ENCODE results near the gene P2RY8.
"Not testable (repeated sequence)": the region's sequence is repeated elsewhere in the genome, so short reads cannot be mapped to it uniquely, and the experiment has no call there.

The P2RY8 gene

GRCh38 chrX:1545776-1546408 is 8.9 kb upstream of the P2RY8 start:
- DNase-seq (ENCODE audit: low read depth): no peak

DNA sequence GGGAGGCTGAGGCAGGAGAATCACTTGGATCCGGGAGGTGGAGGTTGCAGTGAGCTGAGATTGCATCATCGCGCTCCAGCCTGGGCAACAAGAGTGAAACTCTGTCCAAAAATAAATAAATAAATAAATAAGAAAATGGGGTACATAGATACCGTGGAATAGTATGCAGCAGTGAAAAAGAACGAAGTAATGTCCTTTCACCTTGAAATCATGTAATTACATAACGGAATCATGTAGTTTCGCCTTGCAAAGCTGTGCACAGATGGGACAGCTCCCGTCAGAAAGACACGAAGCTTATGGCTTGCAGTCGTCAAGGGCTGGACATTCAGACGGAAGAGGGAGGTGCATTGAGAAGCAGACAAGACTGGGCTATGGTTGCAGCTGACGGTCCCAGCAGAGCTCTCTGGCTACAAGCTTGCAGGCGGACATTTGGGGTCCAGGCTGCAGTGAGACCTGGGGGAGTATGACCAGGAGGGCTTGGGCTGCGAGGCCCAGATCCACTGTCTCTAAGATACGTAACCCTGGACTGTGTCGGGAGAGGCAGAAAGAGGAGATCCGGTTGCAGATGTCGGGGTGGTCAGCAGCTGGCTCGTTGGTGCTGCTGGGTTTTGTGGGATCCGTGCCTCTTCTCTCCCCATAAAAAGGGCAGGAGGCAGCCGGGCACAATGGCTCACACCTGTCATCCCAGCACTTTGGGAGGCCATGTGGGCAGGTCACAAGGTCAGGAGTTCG is 6.2 kb upstream of the P2RY8 start:
- DNase-seq (ENCODE audit: low read depth): no peak

GRCh38 chrX:1539146-1539545 is 2.2 kb upstream of the P2RY8 start:
- DNase-seq (ENCODE audit: low read depth): not testable (repeated sequence)

DNA sequence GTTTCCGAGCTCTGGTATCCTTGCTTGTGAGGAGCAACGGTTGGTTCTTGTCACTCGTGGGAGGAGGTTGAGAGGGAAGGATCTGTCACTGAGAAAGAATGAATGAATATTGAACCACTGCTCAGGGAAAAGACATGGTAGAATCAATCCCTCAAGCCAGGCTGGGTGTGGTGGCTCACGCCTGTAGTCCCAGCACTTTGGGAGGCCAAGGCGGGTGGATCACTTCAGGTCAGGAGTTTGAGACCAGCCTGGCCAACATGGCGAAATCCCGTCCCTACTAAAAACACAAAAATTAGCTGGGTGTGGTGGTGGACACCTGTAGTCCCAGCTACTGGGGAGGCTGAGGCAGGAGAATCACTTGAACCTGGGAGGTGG is 718 bp upstream of the P2RY8 start:
- not testable (repeated sequence) for DNase-seq (ENCODE audit: low read depth)

GRCh38 chrX:1536712-1537030 is 314 bp downstream of the P2RY8 start:
- no peak for DNase-seq (ENCODE audit: low read depth)

- DNase-seq (ENCODE audit: low read depth): no peak
Observed at GRCh38 chrX:1535241-1536041, 1.5 kb downstream of the P2RY8 start.

DNA sequence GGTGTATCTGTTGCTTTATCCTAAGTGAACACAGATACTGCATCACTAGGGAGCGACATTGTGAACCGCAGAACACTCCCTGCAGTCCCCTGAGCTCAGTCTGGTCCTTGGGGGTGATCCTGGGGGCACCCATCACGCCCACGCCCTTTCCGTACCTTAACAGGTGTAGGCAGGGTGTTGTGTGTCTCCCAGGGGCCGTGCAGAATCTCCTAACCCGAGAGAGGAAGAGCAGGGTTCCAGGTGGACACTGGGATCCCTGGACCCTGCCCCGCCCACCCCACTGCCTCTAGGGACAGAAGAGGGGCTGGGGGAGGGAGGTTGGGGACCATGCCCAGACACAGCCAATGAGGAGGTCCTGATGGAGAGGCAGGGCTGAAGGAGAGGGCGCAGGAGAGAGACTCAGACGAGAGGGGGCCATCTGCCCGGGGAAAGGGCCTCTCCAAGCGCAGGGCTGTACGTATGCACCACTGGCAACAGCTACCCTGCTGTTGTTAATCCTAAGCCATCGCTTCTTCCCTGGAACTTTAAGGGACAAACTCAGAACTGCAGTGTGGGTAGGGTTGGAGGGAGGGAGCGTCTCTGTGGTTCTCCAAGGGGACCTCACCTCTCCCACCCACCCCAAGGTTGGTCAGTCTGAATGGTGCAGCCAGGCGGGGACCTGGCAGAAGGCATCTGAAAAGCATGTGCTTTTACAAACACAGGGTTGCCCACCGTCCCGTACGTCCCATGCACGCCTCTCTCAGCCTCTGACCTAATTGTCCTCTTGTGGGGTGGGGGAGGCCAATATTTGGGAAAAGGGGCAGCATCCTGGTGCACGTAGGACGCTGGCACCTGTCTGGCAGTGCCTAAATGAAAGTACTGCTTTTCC is 2.5 kb downstream of the P2RY8 start:
- DNase-seq (ENCODE audit: low read depth): no peak

DNA sequence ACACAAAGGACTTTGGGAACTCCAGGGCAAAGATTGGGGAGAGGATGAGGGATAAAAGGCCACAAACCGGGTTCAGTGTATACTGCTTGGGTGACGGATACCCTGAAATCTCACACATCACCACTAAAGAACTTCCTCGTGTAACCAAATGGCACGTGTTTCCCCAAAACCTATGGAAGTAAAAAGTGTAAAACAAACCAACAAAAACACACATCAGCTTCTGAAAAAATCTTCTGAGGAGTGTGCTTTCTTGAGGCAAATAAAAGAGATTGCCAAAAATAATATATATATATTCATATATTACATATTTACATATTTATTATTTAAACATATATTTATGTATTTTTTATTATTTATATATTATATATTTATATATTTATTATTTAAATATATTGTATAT is 3.9 kb downstream of the P2RY8 start:
- no peak for DNase-seq (ENCODE audit: low read depth)

DNA sequence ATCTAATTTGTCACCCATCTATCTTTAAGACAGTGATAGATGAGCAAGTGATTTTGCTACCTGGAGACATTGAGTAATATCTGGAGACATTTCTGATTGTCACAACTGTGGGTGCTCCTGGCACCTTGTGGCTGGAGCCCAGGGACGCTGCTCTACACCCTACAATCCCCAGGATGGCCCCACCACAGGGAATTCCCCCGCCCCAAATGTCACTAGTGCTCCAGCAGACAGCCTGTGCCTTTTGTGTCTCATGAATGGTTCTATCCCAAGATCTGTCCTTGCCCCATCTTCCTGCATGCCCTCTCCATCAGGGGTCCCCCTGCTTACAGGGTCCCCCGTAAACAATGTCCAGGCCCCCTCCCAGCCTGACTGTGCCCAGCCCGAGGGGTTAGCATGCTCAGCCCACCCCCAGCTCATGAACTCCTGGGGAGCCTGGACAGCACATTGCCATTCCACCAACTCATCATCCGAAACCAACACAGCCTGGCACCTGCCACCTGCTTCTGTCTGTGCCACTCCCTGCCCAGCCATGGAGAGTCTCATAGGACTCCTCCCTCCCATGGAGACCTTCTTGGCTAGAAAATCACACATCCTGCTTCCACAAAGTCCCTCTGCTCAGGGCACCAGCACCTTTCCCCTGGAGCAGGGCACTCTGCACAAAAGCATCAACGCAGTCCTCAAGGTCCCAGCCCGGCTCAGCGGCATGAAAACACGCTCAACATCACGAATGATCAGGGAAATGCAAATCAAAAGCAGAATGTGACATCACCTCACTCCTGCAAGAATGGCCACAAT is 5.7 kb downstream of the P2RY8 start:
- no peak for DNase-seq (ENCODE audit: low read depth)

GRCh38 chrX:1529756-1530155 is 7.2 kb downstream of the P2RY8 start:
- no peak for DNase-seq (ENCODE audit: low read depth)

- DNase-seq (ENCODE audit: low read depth): no peak
Observed at GRCh38 chrX:1529328-1529727, 7.7 kb downstream of the P2RY8 start.

DNA sequence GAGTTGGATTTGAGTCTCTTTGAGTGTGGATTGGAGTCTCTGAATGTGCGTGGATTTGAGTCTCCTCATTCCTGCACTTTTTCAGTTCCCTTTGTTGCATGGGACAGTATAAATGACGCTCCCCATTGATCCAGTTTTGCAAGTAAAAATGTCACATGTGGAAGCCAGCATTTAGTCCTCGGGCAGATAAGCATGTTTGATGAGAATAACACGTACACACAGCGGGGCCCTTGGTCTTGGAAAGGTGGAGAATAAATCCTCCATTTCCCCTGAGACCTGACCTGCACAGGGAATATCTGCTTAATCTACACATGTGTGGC is 8.1 kb downstream of the P2RY8 start:
- DNase-seq (ENCODE audit: low read depth): no peak

GRCh38 chrX:1528186-1528883 is 8.7 kb downstream of the P2RY8 start:
- no peak for DNase-seq (ENCODE audit: low read depth)

- DNase-seq (ENCODE audit: low read depth): no peak
Observed at GRCh38 chrX:1527457-1527856, 9.5 kb downstream of the P2RY8 start.

DNA sequence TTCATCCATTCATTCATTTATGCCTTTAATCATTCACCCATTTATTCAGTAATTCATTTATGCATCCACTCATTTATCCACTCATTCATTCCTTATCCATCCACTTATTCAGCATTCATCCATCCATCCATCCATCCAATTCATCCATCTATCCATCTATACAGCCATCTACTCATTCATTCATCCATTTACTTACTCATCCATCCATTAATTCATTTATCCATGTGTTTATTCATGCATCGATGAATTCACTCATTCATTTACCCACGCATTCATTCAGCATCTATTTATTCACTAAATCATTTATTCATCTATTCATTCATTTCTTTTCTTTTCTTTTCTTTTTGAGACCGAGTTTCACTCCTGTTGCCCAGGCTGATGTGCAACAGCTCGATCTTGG is 10.4 kb downstream of the P2RY8 start:
- no peak for DNase-seq (ENCODE audit: low read depth)

DNA sequence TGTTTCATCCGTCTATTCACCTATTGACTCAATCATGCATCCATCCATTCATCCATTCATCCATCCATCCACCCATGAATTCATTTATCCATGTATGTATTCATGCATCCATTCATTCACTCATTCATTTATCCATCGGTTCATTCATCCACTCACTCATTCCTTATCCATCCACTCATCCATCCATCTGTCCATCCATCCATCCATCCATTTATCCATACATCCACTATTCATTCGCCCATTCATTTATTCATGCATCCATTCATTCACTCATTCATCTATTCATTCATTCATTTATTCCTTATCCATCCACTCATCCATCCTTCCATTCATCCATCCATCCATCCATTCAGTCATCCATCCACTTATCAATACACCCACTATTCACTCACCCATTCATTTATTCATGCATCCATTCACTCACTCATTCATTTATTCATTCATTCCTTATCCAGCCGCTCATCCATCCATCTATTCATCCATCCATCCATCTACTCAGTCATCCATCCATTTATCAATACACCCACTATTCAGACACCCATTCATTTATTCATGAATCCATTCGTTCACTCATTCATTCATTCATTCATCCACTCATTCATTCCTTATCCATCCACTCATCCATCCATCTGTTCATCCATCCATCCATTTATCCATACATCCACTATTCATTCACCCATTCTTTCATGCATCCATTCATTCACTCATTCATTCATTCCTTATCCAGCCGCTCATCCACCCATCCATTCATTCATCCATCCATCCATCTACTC is 11.2 kb downstream of the P2RY8 start:
- no peak for DNase-seq (ENCODE audit: low read depth)

DNA sequence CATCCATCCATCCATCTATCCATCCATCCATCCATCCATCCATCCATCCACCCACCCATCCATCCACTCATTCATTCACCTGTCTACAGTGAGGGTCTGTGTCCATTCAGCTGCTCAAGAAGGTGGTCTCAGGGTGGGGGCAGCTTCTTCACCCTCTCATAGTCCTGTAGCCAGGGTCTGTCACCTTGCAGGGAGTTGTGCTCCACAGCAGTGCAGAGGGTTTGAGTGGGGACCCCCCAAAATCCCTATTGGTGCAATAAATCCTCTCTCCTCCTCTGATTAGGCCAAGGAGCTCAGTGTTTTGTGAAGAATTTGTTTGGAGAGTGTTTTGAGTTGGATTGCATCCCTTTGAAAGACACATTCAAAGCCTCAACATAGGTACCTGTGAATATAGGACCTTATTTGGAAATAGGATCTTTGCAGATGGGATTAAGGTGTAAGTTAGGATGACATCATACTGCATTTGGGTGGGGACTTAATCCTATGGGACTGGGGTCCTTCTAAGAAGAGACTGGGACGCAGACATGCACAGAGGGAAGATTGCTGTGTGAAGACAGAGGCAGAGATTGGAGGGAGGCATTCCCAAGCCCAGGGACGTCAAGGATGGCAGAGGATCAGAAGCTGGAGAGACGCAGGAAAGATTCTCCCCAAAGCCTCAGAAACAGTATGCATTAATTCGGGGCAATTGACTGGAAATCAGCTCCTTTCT is 12.0 kb downstream of the P2RY8 start:
- no peak for DNase-seq (ENCODE audit: low read depth)

- not testable (repeated sequence) for DNase-seq (ENCODE audit: low read depth)
Observed at GRCh38 chrX:1522905-1523304, 14.1 kb downstream of the P2RY8 start.

GRCh38 chrX:1521459-1521956 is 15.5 kb downstream of the P2RY8 start:
- peak; percentile 56 for DNase-seq (ENCODE audit: low read depth)

Data from T-helper 22 cell (primary cell).